Measurements from ENCODE around the gene MCC.

The MCC gene

DNA sequence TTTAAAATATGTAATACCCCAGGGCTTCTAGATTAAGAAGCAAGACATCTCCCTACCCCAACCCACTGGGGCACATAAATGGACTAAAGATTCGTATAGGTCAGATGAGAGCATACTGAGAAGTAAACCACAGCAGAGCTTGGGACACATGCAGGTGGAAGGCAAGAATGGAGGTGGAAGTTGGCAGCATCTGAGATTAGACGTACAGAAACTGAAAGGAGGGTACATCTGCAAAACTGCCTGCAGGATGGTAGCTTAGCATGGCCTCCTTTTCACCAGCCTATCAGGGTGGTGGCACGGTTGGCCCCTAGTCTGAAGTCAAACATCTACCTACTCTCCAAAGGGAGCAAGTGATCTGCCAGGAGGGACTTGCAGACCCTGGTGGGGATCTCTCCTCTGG lies 235.2 kb downstream of the MCC start:
- ChIA-PET CTCF (no interaction called here), POLR2A (no interaction called here)
- Histone ChIP-seq H3K36me3 (ENCODE audit: control insufficient read depth in 2 of 2, insufficient read depth in 1 of 2, low read length in 2 of 2) (no peaks in the 10 kb centered on the region), H3K27ac (ENCODE audit: extremely low read depth, low read depth, low read length) (no peak overlapping the region), H3K9me3 (ENCODE audit: control insufficient read depth, insufficient read depth, low read depth, low read length) (no peaks in the 10 kb centered on the region), H3K4me3 (ENCODE audit: low read depth, low read length) (no peak overlapping the region), H3K4me1 (ENCODE audit: control insufficient read depth, insufficient read depth, low read length) (peaks cover 52% of the 10 kb centered on the region)
- no peak for TF ChIP-seq ZNF341 (tag by site-specific recombination; IDR thresholded peaks at IDR 0.05; ENCODE audit: low read depth)
- no peak for TF ChIP-seq ZNF623 (tag by site-specific recombination; IDR thresholded peaks at IDR 0.05)
- no peak for TF ChIP-seq MEIS1 (CRISPR knock-in tag; IDR thresholded peaks at IDR 0.05; ENCODE audit: borderline replicate concordance)
- no peak for TF ChIP-seq MYNN (tag by site-specific recombination; IDR thresholded peaks at IDR 0.05; ENCODE audit: borderline replicate concordance)
- no peak for TF ChIP-seq ZNF624 (tag by site-specific recombination; IDR thresholded peaks at IDR 0.05)
- TF ChIP-seq ZNF155 (tag by site-specific recombination; IDR thresholded peaks at IDR 0.05), result no peak
- TF ChIP-seq ZNF112 (tag by site-specific recombination; IDR thresholded peaks at IDR 0.05), result no peak
- TF ChIP-seq GLIS2 (tag by site-specific recombination; IDR thresholded peaks at IDR 0.05), result no peak
- no peak for TF ChIP-seq TCF7L2 (IDR thresholded peaks at IDR 0.05; ENCODE audit: borderline replicate concordance, low read depth, low read length)
- TF ChIP-seq ZNF37A (tag by site-specific recombination; IDR thresholded peaks at IDR 0.05), result no peak

DNA sequence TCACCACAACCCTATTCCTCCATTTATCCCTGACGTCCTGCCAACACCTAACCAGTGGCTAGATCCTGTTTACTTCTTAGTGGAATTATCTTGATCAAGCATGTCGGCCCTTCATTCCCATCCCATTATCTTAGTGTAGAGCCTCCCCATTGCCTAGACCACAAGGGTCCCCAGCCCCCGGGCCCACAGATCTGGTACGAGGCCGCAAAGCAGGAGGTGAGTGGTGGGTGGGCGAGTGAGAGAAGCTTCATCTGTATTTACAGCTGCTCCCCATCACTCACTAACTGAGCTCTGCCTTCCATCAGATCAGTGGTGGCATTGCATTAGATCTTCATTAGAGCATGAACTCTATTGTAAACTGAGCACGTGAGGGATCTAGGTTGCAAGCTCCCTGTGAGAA lies 236.2 kb downstream of the MCC start:
- ChIA-PET CTCF (no interaction called here), POLR2A (interaction anchor here (0.6 kb wide), 1 partner anchor 145 kb away, joined by 4 read pairs; no protein-coding TSS in a partner anchor)
- no peaks in the 10 kb centered on the region for H3K36me3 ChIP-seq (ENCODE audit: control insufficient read depth in 2 of 2, insufficient read depth in 1 of 2, low read length in 2 of 2)
- peaks cover 45% of the 10 kb centered on the region for H3K4me1 ChIP-seq (ENCODE audit: control insufficient read depth, insufficient read depth, low read length)
- H3K4me3 ChIP-seq (ENCODE audit: low read depth, low read length), result no peak overlapping the region
- H3K27ac ChIP-seq (ENCODE audit: extremely low read depth, low read depth, low read length), result no peak overlapping the region
- TF ChIP-seq ZNF292 (tag by site-specific recombination; IDR thresholded peaks at IDR 0.05; ENCODE audit: borderline replicate concordance, low read depth) (no peak), ZNF146 (tag by site-specific recombination; IDR thresholded peaks at IDR 0.05) (no peak), ZNF610 (tag by site-specific recombination; IDR thresholded peaks at IDR 0.05; ENCODE audit: borderline replicate concordance) (no peak)
- TF ChIP-seq, protein P1, sequence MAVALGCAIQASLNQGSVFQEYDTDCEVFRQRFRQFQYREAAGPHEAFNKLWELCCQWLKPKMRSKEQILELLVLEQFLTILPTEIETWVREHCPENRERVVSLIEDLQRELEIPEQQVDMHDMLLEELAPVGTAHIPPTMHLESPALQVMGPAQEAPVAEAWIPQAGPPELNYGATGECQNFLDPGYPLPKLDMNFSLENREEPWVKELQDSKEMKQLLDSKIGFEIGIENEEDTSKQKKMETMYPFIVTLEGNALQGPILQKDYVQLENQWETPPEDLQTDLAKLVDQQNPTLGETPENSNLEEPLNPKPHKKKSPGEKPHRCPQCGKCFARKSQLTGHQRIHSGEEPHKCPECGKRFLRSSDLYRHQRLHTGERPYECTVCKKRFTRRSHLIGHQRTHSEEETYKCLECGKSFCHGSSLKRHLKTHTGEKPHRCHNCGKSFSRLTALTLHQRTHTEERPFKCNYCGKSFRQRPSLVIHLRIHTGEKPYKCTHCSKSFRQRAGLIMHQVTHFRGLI (tag by site-specific recombination; IDR thresholded peaks at IDR 0.05), result no peak
- TF ChIP-seq, protein P2, sequence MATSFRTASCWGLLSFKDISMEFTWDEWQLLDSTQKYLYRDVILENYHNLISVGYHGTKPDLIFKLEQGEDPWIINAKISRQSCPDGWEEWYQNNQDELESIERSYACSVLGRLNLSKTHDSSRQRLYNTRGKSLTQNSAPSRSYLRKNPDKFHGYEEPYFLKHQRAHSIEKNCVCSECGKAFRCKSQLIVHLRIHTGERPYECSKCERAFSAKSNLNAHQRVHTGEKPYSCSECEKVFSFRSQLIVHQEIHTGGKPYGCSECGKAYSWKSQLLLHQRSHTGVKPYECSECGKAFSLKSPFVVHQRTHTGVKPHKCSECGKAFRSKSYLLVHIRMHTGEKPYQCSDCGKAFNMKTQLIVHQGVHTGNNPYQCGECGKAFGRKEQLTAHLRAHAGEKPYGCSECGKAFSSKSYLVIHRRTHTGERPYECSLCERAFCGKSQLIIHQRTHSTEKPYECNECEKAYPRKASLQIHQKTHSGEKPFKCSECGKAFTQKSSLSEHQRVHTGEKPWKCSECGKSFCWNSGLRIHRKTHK (tag by site-specific recombination; IDR thresholded peaks at IDR 0.05), result no peak
- no peaks in the 10 kb centered on the region for H3K9me3 ChIP-seq (ENCODE audit: control insufficient read depth, insufficient read depth, low read depth, low read length)

DNA sequence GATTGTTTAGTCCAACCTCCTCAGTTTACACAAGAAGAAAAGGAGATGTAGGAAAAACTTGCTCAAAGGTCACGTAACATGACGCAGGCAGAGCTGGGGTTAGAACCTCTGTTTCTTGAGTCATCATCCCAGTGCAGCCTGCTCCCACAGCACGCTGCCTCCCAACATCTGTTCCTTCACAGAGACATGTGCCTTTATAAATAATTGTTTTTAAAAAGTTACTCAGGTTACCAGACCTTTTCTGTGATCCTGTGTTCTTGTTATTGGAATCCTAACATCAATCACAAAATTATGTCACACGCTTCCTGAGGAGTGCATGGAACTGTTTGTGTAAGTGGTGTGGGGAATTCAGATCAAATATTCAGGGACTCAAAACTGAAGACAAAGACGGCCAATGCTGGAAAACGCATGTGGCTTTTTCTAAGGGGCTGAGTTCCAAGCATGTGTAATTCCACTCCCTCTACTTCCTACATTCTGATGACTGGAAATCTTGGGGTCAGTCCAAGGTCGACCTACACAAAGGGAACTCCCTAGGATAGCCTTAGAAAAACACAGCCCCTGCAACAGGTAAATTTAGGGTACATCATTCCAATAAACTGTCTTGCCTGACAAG lies 237.8 kb downstream of the MCC start:
- Histone ChIP-seq H3K27ac (ENCODE audit: extremely low read depth, low read depth, low read length) (no peak overlapping the region), H3K4me1 (ENCODE audit: control insufficient read depth, insufficient read depth, low read length) (peaks cover 31% of the 10 kb centered on the region), H3K9me3 (ENCODE audit: control insufficient read depth, insufficient read depth, low read depth, low read length) (no peaks in the 10 kb centered on the region), H3K4me3 (ENCODE audit: low read depth, low read length) (no peak overlapping the region), H3K36me3 (ENCODE audit: control insufficient read depth in 2 of 2, insufficient read depth in 1 of 2, low read length in 2 of 2) (no peaks in the 10 kb centered on the region)
- ChIA-PET POLR2A (no interaction called here), CTCF (no interaction called here)
- TF ChIP-seq SCRT1 (tag by site-specific recombination; IDR thresholded peaks at IDR 0.05; ENCODE audit: borderline replicate concordance) (0 out of 2 replicates have a peak, but pooled peaks have one; percentile 27), TRIM28 (IDR thresholded peaks at IDR 0.05; ENCODE audit: borderline replicate concordance, low read length) (no peak), GLI2 (tag by site-specific recombination; IDR thresholded peaks at IDR 0.05; ENCODE audit: borderline replicate concordance, low read depth) (no peak), ZNF660 (tag by site-specific recombination; IDR thresholded peaks at IDR 0.05) (no peak), ZNF707 (tag by site-specific recombination; IDR thresholded peaks at IDR 0.05) (no peak), ZNF677 (tag by site-specific recombination; IDR thresholded peaks at IDR 0.05) (no peak)
- TF ChIP-seq, protein P3, sequence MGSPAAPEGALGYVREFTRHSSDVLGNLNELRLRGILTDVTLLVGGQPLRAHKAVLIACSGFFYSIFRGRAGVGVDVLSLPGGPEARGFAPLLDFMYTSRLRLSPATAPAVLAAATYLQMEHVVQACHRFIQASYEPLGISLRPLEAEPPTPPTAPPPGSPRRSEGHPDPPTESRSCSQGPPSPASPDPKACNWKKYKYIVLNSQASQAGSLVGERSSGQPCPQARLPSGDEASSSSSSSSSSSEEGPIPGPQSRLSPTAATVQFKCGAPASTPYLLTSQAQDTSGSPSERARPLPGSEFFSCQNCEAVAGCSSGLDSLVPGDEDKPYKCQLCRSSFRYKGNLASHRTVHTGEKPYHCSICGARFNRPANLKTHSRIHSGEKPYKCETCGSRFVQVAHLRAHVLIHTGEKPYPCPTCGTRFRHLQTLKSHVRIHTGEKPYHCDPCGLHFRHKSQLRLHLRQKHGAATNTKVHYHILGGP (tag by site-specific recombination; IDR thresholded peaks at IDR 0.05), result no peak
- TF ChIP-seq, protein P4, sequence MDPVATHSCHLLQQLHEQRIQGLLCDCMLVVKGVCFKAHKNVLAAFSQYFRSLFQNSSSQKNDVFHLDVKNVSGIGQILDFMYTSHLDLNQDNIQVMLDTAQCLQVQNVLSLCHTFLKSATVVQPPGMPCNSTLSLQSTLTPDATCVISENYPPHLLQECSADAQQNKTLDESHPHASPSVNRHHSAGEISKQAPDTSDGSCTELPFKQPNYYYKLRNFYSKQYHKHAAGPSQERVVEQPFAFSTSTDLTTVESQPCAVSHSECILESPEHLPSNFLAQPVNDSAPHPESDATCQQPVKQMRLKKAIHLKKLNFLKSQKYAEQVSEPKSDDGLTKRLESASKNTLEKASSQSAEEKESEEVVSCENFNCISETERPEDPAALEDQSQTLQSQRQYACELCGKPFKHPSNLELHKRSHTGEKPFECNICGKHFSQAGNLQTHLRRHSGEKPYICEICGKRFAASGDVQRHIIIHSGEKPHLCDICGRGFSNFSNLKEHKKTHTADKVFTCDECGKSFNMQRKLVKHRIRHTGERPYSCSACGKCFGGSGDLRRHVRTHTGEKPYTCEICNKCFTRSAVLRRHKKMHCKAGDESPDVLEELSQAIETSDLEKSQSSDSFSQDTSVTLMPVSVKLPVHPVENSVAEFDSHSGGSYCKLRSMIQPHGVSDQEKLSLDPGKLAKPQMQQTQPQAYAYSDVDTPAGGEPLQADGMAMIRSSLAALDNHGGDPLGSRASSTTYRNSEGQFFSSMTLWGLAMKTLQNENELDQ (tag by site-specific recombination; IDR thresholded peaks at IDR 0.05; ENCODE audit: low read depth), result no peak
- TF ChIP-seq, protein P5, sequence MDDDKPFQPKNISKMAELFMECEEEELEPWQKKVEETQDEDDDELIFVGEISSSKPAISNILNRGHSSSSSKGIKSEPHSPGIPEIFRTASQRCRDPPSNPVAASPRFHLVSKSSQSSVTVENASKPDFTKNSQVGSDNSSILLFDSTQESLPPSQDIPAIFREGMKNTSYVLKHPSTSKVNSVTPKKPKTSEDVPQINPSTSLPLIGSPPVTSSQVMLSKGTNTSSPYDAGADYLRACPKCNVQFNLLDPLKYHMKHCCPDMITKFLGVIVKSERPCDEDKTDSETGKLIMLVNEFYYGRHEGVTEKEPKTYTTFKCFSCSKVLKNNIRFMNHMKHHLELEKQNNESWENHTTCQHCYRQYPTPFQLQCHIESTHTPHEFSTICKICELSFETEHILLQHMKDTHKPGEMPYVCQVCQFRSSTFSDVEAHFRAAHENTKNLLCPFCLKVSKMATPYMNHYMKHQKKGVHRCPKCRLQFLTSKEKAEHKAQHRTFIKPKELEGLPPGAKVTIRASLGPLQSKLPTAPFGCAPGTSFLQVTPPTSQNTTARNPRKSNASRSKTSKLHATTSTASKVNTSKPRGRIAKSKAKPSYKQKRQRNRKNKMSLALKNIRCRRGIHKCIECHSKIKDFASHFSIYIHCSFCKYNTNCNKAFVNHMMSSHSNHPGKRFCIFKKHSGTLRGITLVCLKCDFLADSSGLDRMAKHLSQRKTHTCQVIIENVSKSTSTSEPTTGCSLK (tag by site-specific recombination; IDR thresholded peaks at IDR 0.05), result no peak
